Esophagus muscularis mucosa (tissue), 4 donors: Measurements from ENCODE around the gene GRAMD4. TPM values are rescaled to one million over a fixed set of nuclear protein-coding genes. Genes with fewer than 3 reads are reported as not detected.

Experiments used
- DNase-seq: peaks from one replicate; pipeline ENCODE4 v3.0.0-alpha.2; 2017; ENCODE audit errors: extremely low spot score
- H3K27ac ChIP-seq, 4 donors: fragments of 200-600 bp; sonication (generic); replicated peaks in 1 of 4; 1 replicate in 3 of 4; 2 replicates in 1 of 4; pipeline ENCODE4 v1.5.1; 2016 to 2019; ENCODE audit warnings: mild to moderate bottlenecking in 1 of 4
- H3K27me3 ChIP-seq, 4 donors: fragments of 200-600 bp; sonication (generic); one replicate each; pipeline versions ENCODE4 v1.5.1 to v1.6.0; 2016 to 2019
- H3K36me3 ChIP-seq, 4 donors: fragments of 200-600 bp; sonication (generic); one replicate each; pipeline ENCODE4 v1.5.1; 2016 to 2019
- H3K4me1 ChIP-seq, 4 donors: fragments of 200-600 bp; sonication (generic); one replicate each; pipeline ENCODE4 v1.5.1; 2016 to 2019
- H3K4me3 ChIP-seq, 4 donors: fragments of 200-600 bp; sonication (generic); 1 replicate in 2 of 4; 2 replicates in 2 of 4; pipeline ENCODE4 v1.5.1; 2016 to 2019; ENCODE audit warnings: mild to moderate bottlenecking in 4 of 4, moderate library complexity in 1 of 4
- H3K9me3 ChIP-seq, 4 donors: fragments of 200-600 bp; sonication (generic); 1 replicate in 3 of 4; 2 replicates in 1 of 4; pipeline ENCODE4 v1.5.1; 2016 to 2019
- EP300 ChIP-seq: sonication (generic); formaldehyde crosslinking; IDR thresholded peaks from one replicate; pipeline ENCODE4 v1.6.1; 2017; ENCODE audit warnings: antibody characterized with exemption
- POLR2A ChIP-seq: fragments of 450-650 bp; IDR thresholded peaks from one replicate; pipeline ENCODE4 v1.6.1; 2017; ENCODE audit warnings: antibody characterized with exemption, moderate library complexity, mild to moderate bottlenecking, low read depth
- POLR2AphosphoS5 ChIP-seq, 2 donors: sonication (generic); formaldehyde crosslinking; IDR thresholded peaks; one replicate each; pipeline ENCODE4 v1.6.1; 2017; ENCODE audit warnings: antibody characterized with exemption in 2 of 2
- WGBS: methylation state at CpG from one replicate; pipeline ENCODE4 v1.1.5; 2018; 5-methylcytosine and 5-hydroxymethylcytosine counted together
- intact Hi-C: fragments of 100-400 bp; cut with DNase I; formaldehyde crosslinking; loops from one replicate; pipeline ENCODE4 v1.15.1; 2023
- total RNA-seq, 4 donors: library from RNA; depleted of rRNA; stranded (reverse); fragments of >200 nt; gene quantifications; one replicate each; pipeline versions ENCODE4 v1.1.0 to v1.2.1, GENCODE V29; 2016
- TF ChIP-seq, protein P1 (sequence below), 3 experiments: fragments of 200-600 bp in 2 of 3; fragments of 450-650 bp in 1 of 3; sonication (generic) in 2 of 3; IDR thresholded peaks; one replicate each; pipeline ENCODE4 v1.5.1; 2017 to 2019; ENCODE audit warnings: antibody characterized with exemption in 3 of 3, mild to moderate bottlenecking in 2 of 3, moderate library complexity in 1 of 3

GRAMD4 gene
- total RNA-seq, 4 donors from 2014 or later = 20.0 to 126 (median 63.8) TPM

DNA sequence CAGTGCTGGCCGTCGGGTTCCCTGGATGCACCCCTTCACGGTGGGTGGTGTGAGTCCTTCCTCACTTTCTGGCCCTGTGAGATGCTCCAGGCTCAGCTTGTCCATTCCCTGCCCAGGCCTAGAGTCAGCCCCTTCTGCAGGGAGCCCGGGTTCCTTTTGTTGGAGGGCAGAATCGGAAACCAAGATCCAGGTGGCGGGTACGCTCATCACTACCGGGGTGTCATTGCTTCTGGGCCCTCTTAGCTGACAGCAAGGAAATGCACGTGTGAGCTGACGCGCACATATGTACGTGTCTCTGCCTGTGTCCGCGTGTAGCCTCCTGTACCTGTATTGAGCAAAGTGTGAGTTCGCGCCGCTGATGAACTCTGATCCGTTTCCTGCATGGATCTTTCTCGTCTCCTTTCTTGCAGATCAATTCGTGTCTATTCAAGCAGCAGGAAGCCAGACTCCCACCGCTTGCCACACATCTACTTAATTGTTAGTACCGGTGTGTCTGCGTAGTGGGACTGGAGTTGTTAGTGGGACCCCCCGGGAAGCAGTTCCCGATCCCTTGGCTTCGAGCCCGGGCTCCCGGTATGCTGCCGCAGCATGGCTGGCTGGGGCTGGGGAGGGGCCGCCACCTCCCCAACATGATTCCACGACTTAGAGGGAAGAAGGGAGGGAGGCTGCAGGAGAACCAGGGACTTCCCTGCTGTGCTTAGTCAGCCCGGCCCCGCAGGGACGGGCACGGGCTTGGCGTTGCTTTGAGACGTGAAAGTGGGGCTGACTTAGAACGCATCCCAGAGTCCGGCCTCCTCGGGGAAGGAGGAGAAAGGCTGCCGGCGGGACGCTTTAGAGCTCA, 35.9 kb upstream of the GRAMD4 start:
- H3K4me3 ChIP-seq = peak overlapping the region in 2 of 4 donors; percentile 5 to 24
- no peak for DNase-seq
- H3K27me3 ChIP-seq = no peaks in the 10 kb centered on the region
- H3K36me3 ChIP-seq = no peaks in the 10 kb centered on the region
- WGBS = 60% methylated on average over 35 of the region's 43 CpGs
- peak overlapping the region in 1 of 4 donors; percentile 26 for H3K27ac ChIP-seq
- H3K9me3 ChIP-seq = no peaks in the 10 kb centered on the region
- H3K4me1 ChIP-seq = peaks cover 61 to 83% (median 76%) of the 10 kb centered on the region in 4 donors
- intact Hi-C loops = no loop called here
- TF ChIP-seq, protein P1, sequence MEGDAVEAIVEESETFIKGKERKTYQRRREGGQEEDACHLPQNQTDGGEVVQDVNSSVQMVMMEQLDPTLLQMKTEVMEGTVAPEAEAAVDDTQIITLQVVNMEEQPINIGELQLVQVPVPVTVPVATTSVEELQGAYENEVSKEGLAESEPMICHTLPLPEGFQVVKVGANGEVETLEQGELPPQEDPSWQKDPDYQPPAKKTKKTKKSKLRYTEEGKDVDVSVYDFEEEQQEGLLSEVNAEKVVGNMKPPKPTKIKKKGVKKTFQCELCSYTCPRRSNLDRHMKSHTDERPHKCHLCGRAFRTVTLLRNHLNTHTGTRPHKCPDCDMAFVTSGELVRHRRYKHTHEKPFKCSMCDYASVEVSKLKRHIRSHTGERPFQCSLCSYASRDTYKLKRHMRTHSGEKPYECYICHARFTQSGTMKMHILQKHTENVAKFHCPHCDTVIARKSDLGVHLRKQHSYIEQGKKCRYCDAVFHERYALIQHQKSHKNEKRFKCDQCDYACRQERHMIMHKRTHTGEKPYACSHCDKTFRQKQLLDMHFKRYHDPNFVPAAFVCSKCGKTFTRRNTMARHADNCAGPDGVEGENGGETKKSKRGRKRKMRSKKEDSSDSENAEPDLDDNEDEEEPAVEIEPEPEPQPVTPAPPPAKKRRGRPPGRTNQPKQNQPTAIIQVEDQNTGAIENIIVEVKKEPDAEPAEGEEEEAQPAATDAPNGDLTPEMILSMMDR (IDR thresholded peaks at IDR 0.05) = no peak
- no peak for TF ChIP-seq EP300
- no peak for TF ChIP-seq POLR2A
- TF ChIP-seq POLR2AphosphoS5 (IDR thresholded peaks at IDR 0.05) = no peak

DNA sequence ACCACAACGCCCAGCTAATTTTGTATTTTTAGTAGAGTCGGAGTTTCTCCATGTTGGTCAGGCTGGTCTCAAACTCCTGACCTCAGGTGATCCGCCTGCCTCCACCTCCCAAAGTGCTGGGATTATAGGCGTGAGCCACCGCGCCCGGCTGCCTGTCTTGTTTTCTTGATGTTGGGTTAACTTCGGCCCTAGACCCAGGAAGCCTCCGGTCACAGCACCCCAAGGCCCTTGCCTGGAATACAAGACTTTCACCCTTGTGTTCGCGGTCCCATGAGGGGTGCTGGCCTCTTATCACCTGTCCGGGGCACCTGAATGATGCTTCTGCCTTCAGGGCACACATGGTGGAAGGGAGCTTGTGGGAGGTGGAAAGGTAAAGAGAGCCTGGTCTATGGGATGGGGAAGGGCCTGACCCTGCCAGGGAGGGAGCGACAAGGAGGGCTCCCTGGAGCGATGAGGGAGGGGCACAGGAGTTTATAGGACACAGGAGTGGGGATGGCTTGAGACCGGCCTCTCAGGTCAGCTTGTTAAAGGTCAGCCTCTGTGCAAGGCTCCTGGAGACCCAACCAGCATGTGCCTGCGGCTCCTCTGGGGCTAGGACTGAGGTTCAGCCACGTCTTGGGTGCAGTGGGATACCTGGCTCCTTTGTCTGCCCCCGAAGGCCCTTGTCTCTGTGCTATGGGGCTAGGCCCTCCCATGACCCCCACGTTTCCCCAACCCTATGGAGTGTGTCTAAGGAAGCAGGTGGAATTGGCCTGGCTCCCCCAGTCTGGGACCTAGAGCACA, 34.7 kb upstream of the GRAMD4 start:
- H3K4me3 ChIP-seq = no peak overlapping the region
- H3K27ac ChIP-seq = no peak overlapping the region
- H3K36me3 ChIP-seq = peaks cover 0 to 4% (median 0%) of the 10 kb centered on the region in 4 donors
- no peaks in the 10 kb centered on the region for H3K27me3 ChIP-seq
- 97% methylated on average over 15 of the region's 19 CpGs for WGBS
- DNase-seq = no peak
- peaks cover 48 to 75% (median 70%) of the 10 kb centered on the region in 4 donors for H3K4me1 ChIP-seq
- no peaks in the 10 kb centered on the region for H3K9me3 ChIP-seq
- TF ChIP-seq, protein P1 (IDR thresholded peaks at IDR 0.05) = no peak
- TF ChIP-seq POLR2AphosphoS5 (IDR thresholded peaks at IDR 0.05) (no peak), EP300 (no peak), POLR2A (no peak)
- intact Hi-C loops = no loop called here

DNA sequence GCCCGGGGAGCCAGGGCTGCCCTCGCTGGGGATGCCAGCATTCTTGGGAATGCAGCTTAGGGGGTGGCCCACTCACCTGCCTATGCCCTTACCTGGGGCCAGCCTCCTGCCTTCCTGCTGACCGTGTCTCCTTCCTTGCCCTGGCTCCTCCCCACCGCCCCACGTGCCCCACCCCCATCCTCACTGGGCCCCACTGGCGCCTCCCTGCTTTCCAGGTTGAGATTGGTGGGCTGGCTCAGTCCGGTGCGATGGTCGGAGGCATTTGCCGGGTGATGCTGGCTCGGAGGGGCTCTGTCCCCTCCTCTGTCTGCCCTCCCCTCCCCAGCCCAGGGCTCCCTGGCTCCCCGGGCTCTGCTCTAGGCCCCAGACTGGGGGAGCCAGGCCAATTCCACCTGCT, 34.1 kb upstream of the GRAMD4 start:
- H3K27ac ChIP-seq = no peak overlapping the region
- no peak for DNase-seq
- H3K4me3 ChIP-seq = no peak overlapping the region
- H3K36me3 ChIP-seq = peaks cover 0 to 4% (median 0%) of the 10 kb centered on the region in 4 donors
- H3K4me1 ChIP-seq = peaks cover 48 to 75% (median 68%) of the 10 kb centered on the region in 4 donors
- intact Hi-C loops = no loop called here
- 90% methylated on average over 10 of the region's 12 CpGs for WGBS
- H3K27me3 ChIP-seq = no peaks in the 10 kb centered on the region
- no peaks in the 10 kb centered on the region for H3K9me3 ChIP-seq
- TF ChIP-seq, protein P1 (IDR thresholded peaks at IDR 0.05) = no peak
- TF ChIP-seq POLR2AphosphoS5 (IDR thresholded peaks at IDR 0.05) (no peak), EP300 (no peak), POLR2A (no peak)

DNA sequence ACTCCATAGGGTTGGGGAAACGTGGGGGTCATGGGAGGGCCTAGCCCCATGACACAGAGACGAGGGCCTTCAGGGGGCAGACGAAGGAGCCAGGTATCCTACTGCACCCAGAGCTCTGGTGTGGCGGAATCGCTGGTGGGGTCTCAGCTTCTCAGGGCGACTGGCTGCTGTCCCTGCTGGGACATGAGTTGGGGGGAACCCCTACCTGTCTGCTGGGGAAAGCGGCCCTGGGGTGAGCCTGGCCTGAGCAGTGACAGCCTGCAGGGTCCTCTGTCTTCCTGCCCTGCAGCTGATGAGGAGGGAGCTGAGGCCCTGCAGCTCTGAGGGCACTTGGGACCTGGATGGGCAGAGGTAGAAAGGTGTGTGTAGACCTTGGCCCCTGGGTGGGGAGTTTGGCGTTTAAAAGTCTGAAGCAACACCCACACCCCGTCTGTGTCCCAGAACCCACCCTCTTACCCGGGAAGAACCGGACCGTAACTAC, 33.6 kb upstream of the GRAMD4 start:
- Histone ChIP-seq H3K27ac (no peak overlapping the region), H3K27me3 (no peaks in the 10 kb centered on the region), H3K4me3 (no peak overlapping the region), H3K4me1 (peaks cover 45 to 75% (median 65%) of the 10 kb centered on the region in 4 donors), H3K36me3 (peaks cover 0 to 4% (median 0%) of the 10 kb centered on the region in 4 donors), H3K9me3 (no peaks in the 10 kb centered on the region)
- intact Hi-C loops = no loop called here
- TF ChIP-seq, protein P1 (IDR thresholded peaks at IDR 0.05) = no peak
- TF ChIP-seq POLR2A = no peak
- no peak for TF ChIP-seq EP300
- TF ChIP-seq POLR2AphosphoS5 (IDR thresholded peaks at IDR 0.05) = no peak
- 88% methylated on average over 5 of the region's 12 CpGs for WGBS
- no peak for DNase-seq
